Mesendoderm (in vitro differentiated cells): Measurements from ENCODE around the gene PAK5.

ENCODE experiments used
- DNase-seq: peaks from one replicate; pipeline ENCODE4 v3.0.0; 2013
- H2AK5ac ChIP-seq: 2 replicates; pipeline ENCODE4 v1.6.1; 2013; ENCODE audit warnings: low read length, inconsistent platforms
- H2BK120ac ChIP-seq: 2 replicates; pipeline ENCODE4 v1.6.1; 2013; ENCODE audit warnings: low read depth, mild to moderate bottlenecking, low read length, moderate library complexity, mixed read lengths
- H2BK15ac ChIP-seq: replicated peaks from 2 replicates; pipeline ENCODE4 v1.6.1; 2013; ENCODE audit warnings: low read depth, mild to moderate bottlenecking, moderate library complexity
- H2BK5ac ChIP-seq: 2 replicates; pipeline ENCODE4 v1.6.1; 2013; ENCODE audit warnings: low read length, inconsistent platforms
- H3K18ac ChIP-seq: 2 replicates; pipeline ENCODE4 v1.6.1; 2013; ENCODE audit warnings: mild to moderate bottlenecking, low read length, mixed read lengths
- H3K23ac ChIP-seq: one replicate; pipeline ENCODE4 v1.6.1; 2013; ENCODE audit warnings: low read length
- H3K27ac ChIP-seq: 2 replicates; pipeline ENCODE4 v1.5.1; 2013; ENCODE audit warnings: low read depth, mild to moderate bottlenecking, inconsistent platforms, low read length, moderate library complexity
- H3K27me3 ChIP-seq: 2 replicates; pipeline ENCODE4 v1.6.1; 2013; ENCODE audit warnings: low read length, control low read depth, mild to moderate bottlenecking, inconsistent platforms; ENCODE audit not compliant: insufficient read depth, poor library complexity
- H3K36me3 ChIP-seq: 2 replicates; pipeline ENCODE4 v1.6.1; 2013; ENCODE audit warnings: low read length, inconsistent platforms; ENCODE audit not compliant: control insufficient read depth, insufficient read depth
- H3K4ac ChIP-seq: one replicate; pipeline ENCODE4 v1.6.1; 2013; ENCODE audit warnings: low read depth, mild to moderate bottlenecking, low read length, moderate library complexity
- H3K4me1 ChIP-seq: 2 replicates; pipeline ENCODE4 v1.6.1; 2013; ENCODE audit warnings: low read depth, low read length, inconsistent platforms; ENCODE audit not compliant: control insufficient read depth
- H3K4me2 ChIP-seq: 2 replicates; pipeline ENCODE4 v1.6.1; 2013; ENCODE audit warnings: low read length
- H3K4me3 ChIP-seq: 2 replicates; pipeline ENCODE4 v1.5.1; 2013; ENCODE audit warnings: mild to moderate bottlenecking, low read length
- H3K56ac ChIP-seq: one replicate; pipeline ENCODE4 v1.6.1; 2013; ENCODE audit warnings: low read length
- H3K79me1 ChIP-seq: 2 replicates; pipeline ENCODE4 v1.6.1; 2013; ENCODE audit warnings: low read length, inconsistent platforms
- H3K79me2 ChIP-seq: 2 replicates; pipeline ENCODE4 v1.6.1; 2013; ENCODE audit warnings: mild to moderate bottlenecking, low read length; ENCODE audit not compliant: control insufficient read depth, insufficient read depth
- H3K9ac ChIP-seq: 2 replicates; pipeline ENCODE4 v1.6.1; 2013; ENCODE audit warnings: low read length, inconsistent platforms
- H4K5ac ChIP-seq: one replicate; pipeline ENCODE4 v1.6.1; 2013; ENCODE audit warnings: low read length
- H4K8ac ChIP-seq: one replicate; pipeline ENCODE4 v1.6.1; 2013; ENCODE audit warnings: low read depth, mild to moderate bottlenecking, control low read depth, low read length, moderate library complexity
- WGBS: extraction: QIAGEN DNeasy Blood & Tissue Kit; methylation state at CpG from one replicate; pipeline ENCODE4 v1.1.7; 2013; ENCODE audit warnings: low lambda C conversion rate, missing lambda C conversion rate; ENCODE audit not compliant: insufficient coverage; ENCODE audit errors: extremely low coverage; 5-methylcytosine and 5-hydroxymethylcytosine counted together

PAK5 gene

GRCh38 chr20:9570612-9571011 is 268.3 kb downstream of the PAK5 start:
- H2BK5ac ChIP-seq, result no peak overlapping the region
- H3K79me1 ChIP-seq, result no peaks in the 10 kb centered on the region
- no peak overlapping the region for H3K56ac ChIP-seq
- H3K18ac ChIP-seq, result no peak overlapping the region
- no peak overlapping the region for H4K5ac ChIP-seq
- no peak overlapping the region for H3K4me3 ChIP-seq
- no peaks in the 10 kb centered on the region for H3K79me2 ChIP-seq
- no peak overlapping the region for H3K27ac ChIP-seq
- H3K27me3 ChIP-seq, result no peaks in the 10 kb centered on the region
- no peaks in the 10 kb centered on the region for H3K36me3 ChIP-seq
- no peak for DNase-seq
- no peak overlapping the region for H4K8ac ChIP-seq
- no CpG with 5 or more reads among the region's 2 CpGs for WGBS
- H3K4ac ChIP-seq, result no peak overlapping the region
- no peak overlapping the region for H2BK120ac ChIP-seq
- H3K23ac ChIP-seq, result no peak overlapping the region
- no peak overlapping the region for H3K9ac ChIP-seq
- no peak overlapping the region for H2BK15ac ChIP-seq
- H3K4me1 ChIP-seq, result peaks cover 4% of the 10 kb centered on the region
- H2AK5ac ChIP-seq, result no peak overlapping the region
- no peak overlapping the region for H3K4me2 ChIP-seq

- Histone ChIP-seq H2BK15ac (no peak overlapping the region), H2BK120ac (no peak overlapping the region), H3K4ac (no peak overlapping the region), H3K36me3 (no peaks in the 10 kb centered on the region), H3K27ac (no peak overlapping the region), H3K56ac (no peak overlapping the region), H3K79me1 (no peaks in the 10 kb centered on the region), H3K18ac (no peak overlapping the region), H3K4me3 (no peak overlapping the region), H2BK5ac (no peak overlapping the region), H4K5ac (no peak overlapping the region), H3K9ac (no peak overlapping the region), H2AK5ac (no peak overlapping the region), H3K79me2 (no peaks in the 10 kb centered on the region), H3K23ac (no peak overlapping the region), H3K27me3 (no peaks in the 10 kb centered on the region), H3K4me1 (no peaks in the 10 kb centered on the region), H3K4me2 (no peak overlapping the region), H4K8ac (no peak overlapping the region)
- no peak for DNase-seq
- WGBS, result no CpG with 5 or more reads among the region's 1 CpG
Measured at GRCh38 chr20:9566977-9567376, 271.9 kb downstream of the PAK5 start.

DNA sequence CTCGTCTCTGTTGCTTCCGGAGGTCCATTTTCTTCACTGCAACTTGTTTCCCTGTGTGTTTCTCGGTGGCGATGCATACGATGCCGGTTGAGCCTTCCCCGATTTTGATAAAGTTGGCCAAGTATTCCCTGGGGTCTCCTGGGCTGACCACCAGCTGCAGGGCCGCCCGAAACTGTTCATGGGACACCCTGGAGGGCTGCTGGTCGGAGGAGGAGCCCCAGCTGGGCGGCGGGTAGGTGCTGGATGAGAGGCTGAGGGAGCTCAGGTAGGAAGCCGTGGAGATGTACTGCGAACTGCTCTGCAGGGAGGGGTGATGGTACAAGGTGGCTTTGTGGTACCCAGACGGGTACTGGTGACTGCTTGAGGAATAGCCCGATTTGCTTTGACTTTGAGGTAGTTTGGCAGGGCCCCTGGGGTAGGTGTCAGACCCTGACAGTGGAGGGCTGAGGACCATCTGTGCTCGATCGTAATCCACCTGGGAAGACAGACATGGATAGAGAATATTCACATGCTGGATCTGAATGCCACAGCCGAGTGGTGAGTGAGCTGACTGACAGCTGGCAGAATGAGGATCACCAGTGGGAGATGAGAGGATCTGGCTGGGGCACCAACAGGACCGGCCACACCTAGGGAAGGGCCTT is 272.8 kb downstream of the PAK5 start:
- H3K56ac ChIP-seq, result no peak overlapping the region
- no CpG with 5 or more reads among the region's 20 CpGs for WGBS
- H2BK5ac ChIP-seq, result no peak overlapping the region

DNA sequence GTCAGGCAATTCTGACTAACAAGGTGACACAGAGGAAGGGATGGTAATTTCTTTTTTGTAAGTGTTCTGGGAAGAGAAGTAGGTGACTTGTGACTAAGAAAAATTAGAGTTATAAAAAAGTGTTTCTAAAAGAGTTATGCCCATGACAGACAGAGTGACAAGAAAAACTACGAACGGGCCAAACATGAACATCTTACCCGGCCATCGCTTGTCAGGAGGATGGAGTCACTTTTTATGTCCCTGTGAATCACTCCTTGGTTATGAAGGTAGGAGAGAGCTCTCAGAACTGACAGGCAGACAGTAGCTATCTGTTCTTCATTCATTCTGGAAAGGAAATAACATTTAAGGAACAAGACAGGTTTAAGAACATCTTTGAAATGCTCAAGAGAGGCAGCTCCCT is 281.5 kb downstream of the PAK5 start:
- H2BK120ac ChIP-seq, result no peak overlapping the region
- H3K23ac ChIP-seq, result no peak overlapping the region
- no peaks in the 10 kb centered on the region for H3K4me1 ChIP-seq
- H3K79me2 ChIP-seq, result no peaks in the 10 kb centered on the region
- no peak overlapping the region for H4K8ac ChIP-seq
- H2BK5ac ChIP-seq, result no peak overlapping the region
- H3K79me1 ChIP-seq, result no peaks in the 10 kb centered on the region
- H3K27me3 ChIP-seq, result no peaks in the 10 kb centered on the region
- H2AK5ac ChIP-seq, result no peak overlapping the region
- no peak overlapping the region for H3K4ac ChIP-seq
- no peaks in the 10 kb centered on the region for H3K36me3 ChIP-seq
- DNase-seq, result no peak
- WGBS, result no CpG with 5 or more reads among the region's 4 CpGs
- no peak overlapping the region for H2BK15ac ChIP-seq
- H3K18ac ChIP-seq, result no peak overlapping the region
- H3K56ac ChIP-seq, result no peak overlapping the region
- no peak overlapping the region for H3K4me2 ChIP-seq
- no peak overlapping the region for H3K4me3 ChIP-seq
- H3K27ac ChIP-seq, result no peak overlapping the region
- H4K5ac ChIP-seq, result no peak overlapping the region
- no peak overlapping the region for H3K9ac ChIP-seq

More for the DNA sequence above, 272.8 kb downstream of the PAK5 start:
- Histone ChIP-seq H4K8ac (no peak overlapping the region), H2AK5ac (no peak overlapping the region), H3K23ac (no peak overlapping the region), H3K79me1 (no peaks in the 10 kb centered on the region), H3K36me3 (no peaks in the 10 kb centered on the region), H2BK120ac (no peak overlapping the region), H3K9ac (no peak overlapping the region), H3K18ac (no peak overlapping the region), H3K4me1 (no peaks in the 10 kb centered on the region), H3K4me3 (no peak overlapping the region), H2BK15ac (no peak overlapping the region), H3K4ac (no peak overlapping the region), H3K79me2 (no peaks in the 10 kb centered on the region), H3K4me2 (no peak overlapping the region), H3K27ac (no peak overlapping the region), H3K27me3 (no peaks in the 10 kb centered on the region), H4K5ac (no peak overlapping the region)
- DNase-seq, result no peak

- no peak overlapping the region for H2AK5ac ChIP-seq
- no peak overlapping the region for H3K27ac ChIP-seq
- H2BK120ac ChIP-seq, result no peak overlapping the region
- WGBS, result no CpG with 5 or more reads among the region's 2 CpGs
- H3K36me3 ChIP-seq, result no peaks in the 10 kb centered on the region
- H4K8ac ChIP-seq, result no peak overlapping the region
- H3K27me3 ChIP-seq, result no peaks in the 10 kb centered on the region
- no peaks in the 10 kb centered on the region for H3K4me1 ChIP-seq
- no peak overlapping the region for H3K18ac ChIP-seq
- no peak overlapping the region for H4K5ac ChIP-seq
- H2BK15ac ChIP-seq, result no peak overlapping the region
- H3K4ac ChIP-seq, result no peak overlapping the region
- H3K4me2 ChIP-seq, result no peak overlapping the region
- H3K79me2 ChIP-seq, result no peaks in the 10 kb centered on the region
- no peak overlapping the region for H3K23ac ChIP-seq
- peak; percentile 14 for DNase-seq
- no peak overlapping the region for H2BK5ac ChIP-seq
- H3K79me1 ChIP-seq, result no peaks in the 10 kb centered on the region
- no peak overlapping the region for H3K4me3 ChIP-seq
- no peak overlapping the region for H3K9ac ChIP-seq
- no peak overlapping the region for H3K56ac ChIP-seq
Measured at GRCh38 chr20:9555781-9556180, 283.1 kb downstream of the PAK5 start.
